ENCODE results near the gene PCED1A. TPM values are rescaled to one million over a fixed set of nuclear protein-coding genes. Genes with fewer than 3 reads are reported as not detected.
"Not testable (repeated sequence)": the region's sequence is repeated elsewhere in the genome, so short reads cannot be mapped to it uniquely, and the experiment has no call there.

The PCED1A gene
- total RNA-seq, 2 donors from 2014 or later, result 45.8 to 47.0 TPM

- Mint-ChIP-seq H3K4me1 (peaks cover 12% of the 10 kb centered on the region), H3K27me3 (peaks cover 34% of the 10 kb centered on the region), H3K27ac (peak within 1 kb of the TSS; percentile 68), H3K36me3 (ENCODE audit: low read depth) (peaks cover 7% of the 10 kb centered on the region), H3K4me3 (no peak within 1 kb of the TSS)
- DNase-seq (no peak), ATAC-seq (no peak)
- no peaks in the 10 kb centered on the region for H3K9me3 ChIP-seq (ENCODE audit: control insufficient read depth, low read length, poor library complexity, severe bottlenecking)
Observed at GRCh38 chr20:2816030-2816582, 24.3 kb downstream of the PCED1A start, which contains the start of gene TMEM239. TSS of gene TMEM239 (plus strand) at chr20:2816364. CDS start at chr20:2816555, 191 bp downstream.

GRCh38 chr20:2815242-2815900 lies 25.1 kb downstream of the PCED1A start:
- no peaks in the 10 kb centered on the region for H3K9me3 ChIP-seq (ENCODE audit: control insufficient read depth, low read length, poor library complexity, severe bottlenecking)
- ATAC-seq (no peak), DNase-seq (no peak)
- no peak overlapping the region for H3K27ac Mint-ChIP-seq
- peaks cover 12% of the 10 kb centered on the region for H3K4me1 Mint-ChIP-seq
- peaks cover 36% of the 10 kb centered on the region for H3K27me3 Mint-ChIP-seq
- H3K4me3 Mint-ChIP-seq, result no peak overlapping the region
- H3K36me3 Mint-ChIP-seq (ENCODE audit: low read depth), result peaks cover 7% of the 10 kb centered on the region

- H3K4me3 Mint-ChIP-seq, result no peak within 1 kb of the TSS
Observed at GRCh38 chr20:2814587-2815051, 25.8 kb downstream of the PCED1A start, which contains the start of gene C20orf141. TSS of gene C20orf141 (plus strand) at chr20:2814987. CDS start at chr20:2815185, 198 bp downstream.

GRCh38 chr20:2814076-2814475 lies 26.4 kb downstream of the PCED1A start:
- H3K9me3 ChIP-seq (ENCODE audit: control insufficient read depth, low read length, poor library complexity, severe bottlenecking), result no peaks in the 10 kb centered on the region
- H3K4me3 Mint-ChIP-seq, result no peak overlapping the region
- DNase-seq (no peak), ATAC-seq (no peak)
- peaks cover 32% of the 10 kb centered on the region for H3K27me3 Mint-ChIP-seq
- no peak overlapping the region for H3K27ac Mint-ChIP-seq
- peaks cover 3% of the 10 kb centered on the region for H3K36me3 Mint-ChIP-seq (ENCODE audit: low read depth)
- H3K4me1 Mint-ChIP-seq, result peaks cover 7% of the 10 kb centered on the region

More at GRCh38 chr20:2814587-2815051, 25.8 kb downstream of the PCED1A start, which contains the start of gene C20orf141:
- no peaks in the 10 kb centered on the region for H3K9me3 ChIP-seq (ENCODE audit: control insufficient read depth, low read length, poor library complexity, severe bottlenecking)
- Mint-ChIP-seq H3K27ac (no peak within 1 kb of the TSS), H3K4me1 (peaks cover 7% of the 10 kb centered on the region), H3K27me3 (peaks cover 29% of the 10 kb centered on the region), H3K36me3 (ENCODE audit: low read depth) (peaks cover 3% of the 10 kb centered on the region)
- no peak for DNase-seq
- ATAC-seq, result no peak

- ATAC-seq (no peak), DNase-seq (no peak)
- H3K9me3 ChIP-seq (ENCODE audit: control insufficient read depth, low read length, poor library complexity, severe bottlenecking), result no peaks in the 10 kb centered on the region
- H3K27me3 Mint-ChIP-seq, result peaks cover 43% of the 10 kb centered on the region
- peaks cover 7% of the 10 kb centered on the region for H3K4me1 Mint-ChIP-seq
- no peak overlapping the region for H3K27ac Mint-ChIP-seq
- H3K36me3 Mint-ChIP-seq (ENCODE audit: low read depth), result peaks cover 3% of the 10 kb centered on the region
- no peak overlapping the region for H3K4me3 Mint-ChIP-seq
Observed at GRCh38 chr20:2812189-2812588, 28.3 kb downstream of the PCED1A start.

- H3K4me1 Mint-ChIP-seq, result peaks cover 7% of the 10 kb centered on the region
- no peak overlapping the region for H3K27ac Mint-ChIP-seq
- no peak for ATAC-seq
- no peak overlapping the region for H3K4me3 Mint-ChIP-seq
- peaks cover 7% of the 10 kb centered on the region for H3K36me3 Mint-ChIP-seq (ENCODE audit: low read depth)
- no peaks in the 10 kb centered on the region for H3K9me3 ChIP-seq (ENCODE audit: control insufficient read depth, low read length, poor library complexity, severe bottlenecking)
- DNase-seq, result no peak
- H3K27me3 Mint-ChIP-seq, result peaks cover 60% of the 10 kb centered on the region
Observed at GRCh38 chr20:2809690-2810089, 30.8 kb downstream of the PCED1A start.

- DNase-seq; H3K4me1 Mint-ChIP-seq; H3K27ac Mint-ChIP-seq; H3K9me3 ChIP-seq (ENCODE audit: control insufficient read depth, low read length, poor library complexity, severe bottlenecking); H3K36me3 Mint-ChIP-seq (ENCODE audit: low read depth); H3K4me3 Mint-ChIP-seq; ATAC-seq: not testable (repeated sequence)
- peaks cover 58% of the 10 kb centered on the region for H3K27me3 Mint-ChIP-seq
Observed at GRCh38 chr20:2807929-2808328, 32.5 kb downstream of the PCED1A start.

- Mint-ChIP-seq H3K4me1 (peaks cover 10% of the 10 kb centered on the region), H3K27me3 (peaks cover 64% of the 10 kb centered on the region), H3K36me3 (ENCODE audit: low read depth) (peaks cover 6% of the 10 kb centered on the region), H3K27ac (no peak overlapping the region), H3K4me3 (no peak overlapping the region)
- DNase-seq (no peak), ATAC-seq (no peak)
- H3K9me3 ChIP-seq (ENCODE audit: control insufficient read depth, low read length, poor library complexity, severe bottlenecking), result no peaks in the 10 kb centered on the region
Observed at GRCh38 chr20:2807019-2807418, 33.4 kb downstream of the PCED1A start.

GRCh38 chr20:2806351-2806701 lies 34.1 kb downstream of the PCED1A start:
- H3K9me3 ChIP-seq (ENCODE audit: control insufficient read depth, low read length, poor library complexity, severe bottlenecking), result no peaks in the 10 kb centered on the region
- Mint-ChIP-seq H3K4me3 (peak overlapping the region; percentile 56), H3K27ac (no peak overlapping the region), H3K36me3 (ENCODE audit: low read depth) (peaks cover 6% of the 10 kb centered on the region), H3K27me3 (peaks cover 62% of the 10 kb centered on the region), H3K4me1 (peaks cover 10% of the 10 kb centered on the region)
- ATAC-seq (no peak), DNase-seq (no peak)

- H3K27me3 Mint-ChIP-seq, result peaks cover 62% of the 10 kb centered on the region
Observed at GRCh38 chr20:2805689-2806350, 34.6 kb downstream of the PCED1A start.

GRCh38 chr20:2804852-2805688 lies 35.4 kb downstream of the PCED1A start:
- H3K27me3 Mint-ChIP-seq, result peaks cover 66% of the 10 kb centered on the region
- no peak overlapping the region for H3K4me3 Mint-ChIP-seq
- peaks cover 19% of the 10 kb centered on the region for H3K4me1 Mint-ChIP-seq
- peaks cover 7% of the 10 kb centered on the region for H3K36me3 Mint-ChIP-seq (ENCODE audit: low read depth)
- H3K9me3 ChIP-seq (ENCODE audit: control insufficient read depth, low read length, poor library complexity, severe bottlenecking), result no peaks in the 10 kb centered on the region
- no peak overlapping the region for H3K27ac Mint-ChIP-seq
- DNase-seq (no peak), ATAC-seq (no peak)

More at GRCh38 chr20:2805689-2806350, 34.6 kb downstream of the PCED1A start:
- H3K36me3 Mint-ChIP-seq (ENCODE audit: low read depth), result peaks cover 6% of the 10 kb centered on the region
- peaks cover 15% of the 10 kb centered on the region for H3K4me1 Mint-ChIP-seq
- peak overlapping the region; percentile 56 for H3K4me3 Mint-ChIP-seq
- no peaks in the 10 kb centered on the region for H3K9me3 ChIP-seq (ENCODE audit: control insufficient read depth, low read length, poor library complexity, severe bottlenecking)
- no peak for ATAC-seq
- no peak for DNase-seq
- H3K27ac Mint-ChIP-seq, result no peak overlapping the region

- Mint-ChIP-seq H3K4me3 (no peak overlapping the region), H3K36me3 (ENCODE audit: low read depth) (peaks cover 14% of the 10 kb centered on the region), H3K27me3 (peaks cover 73% of the 10 kb centered on the region), H3K4me1 (peaks cover 27% of the 10 kb centered on the region), H3K27ac (no peak overlapping the region)
- DNase-seq, result no peak
- no peaks in the 10 kb centered on the region for H3K9me3 ChIP-seq (ENCODE audit: control insufficient read depth, low read length, poor library complexity, severe bottlenecking)
- no peak for ATAC-seq
Observed at GRCh38 chr20:2804041-2804828, 36.2 kb downstream of the PCED1A start.

Data from T-helper 17 cell (primary cell).